HCEC 1CT (cell line): ENCODE data around the gene TRAPPC4.
A peak's percentile ranks its signal among the peaks of the same experiment; 100 is the strongest.
"Not testable (repeated sequence)": the region's sequence is repeated elsewhere in the genome, so short reads cannot be mapped to it uniquely, and the experiment has no call there.

ENCODE experiments used
- DNase-seq: peaks from one replicate; pipeline ENCODE4 v3.0.0-alpha.2; 2017

The TRAPPC4 gene

GRCh38 chr11:119018074-119018938, at the start of gene TRAPPC4, which contains the start of gene RPS25:
TSS of gene TRAPPC4 (plus strand) at chr11:119018766. CDS start at chr11:119018796, 30 bp downstream.
TSS of gene RPS25 (minus strand) at chr11:119018343. CDS start at chr11:119018284, 59 bp downstream.
- DNase-seq = peak; percentile 98

GRCh38 chr11:118969508-118969907, 49.1 kb upstream of the TRAPPC4 start:
- not testable (repeated sequence) for DNase-seq

GRCh38 chr11:118971646-118972045, 46.9 kb upstream of the TRAPPC4 start, which contains the start of gene FOXR1:
TSS of gene FOXR1 (plus strand) at chr11:118971761. CDS start at chr11:118971932, 171 bp downstream.
- DNase-seq = no peak

GRCh38 chr11:118973985-118974384, 44.6 kb upstream of the TRAPPC4 start:
- no peak for DNase-seq

- DNase-seq = no peak
These were observed 42.5 kb upstream of the TRAPPC4 start for GRCh38 chr11:118975771-118976709.

GRCh38 chr11:118979434-118979833, 39.1 kb upstream of the TRAPPC4 start:
- DNase-seq = no peak

GRCh38 chr11:118980191-118980881, 38.2 kb upstream of the TRAPPC4 start:
- no peak for DNase-seq

GRCh38 chr11:118984337-118984736, 34.2 kb upstream of the TRAPPC4 start:
- DNase-seq = not testable (repeated sequence)

GRCh38 chr11:118984825-118985224, 33.7 kb upstream of the TRAPPC4 start:
- no peak for DNase-seq

- no peak for DNase-seq
These were observed 30.3 kb upstream of the TRAPPC4 start for GRCh38 chr11:118988280-118988679.

- DNase-seq = not testable (repeated sequence)
These were observed 27.0 kb upstream of the TRAPPC4 start for GRCh38 chr11:118991486-118992038.

GRCh38 chr11:118996926-118997626, 21.5 kb upstream of the TRAPPC4 start:
- DNase-seq = peak; percentile 9

GRCh38 chr11:118997627-118998387, 20.8 kb upstream of the TRAPPC4 start, which contains the start of gene CENATAC:
TSS of gene CENATAC (plus strand) at chr11:118998138. CDS start at chr11:118998198, 60 bp downstream.
- peak; percentile 91 for DNase-seq

GRCh38 chr11:118998388-118998717, 20.2 kb upstream of the TRAPPC4 start:
- no peak for DNase-seq

- peak; percentile 73 for DNase-seq
These were observed 19.7 kb upstream of the TRAPPC4 start for GRCh38 chr11:118998822-118999221.

GRCh38 chr11:119000906-119001305, 17.7 kb upstream of the TRAPPC4 start:
- peak; percentile 40 for DNase-seq

GRCh38 chr11:119006656-119007055, 11.9 kb upstream of the TRAPPC4 start:
- DNase-seq = no peak

- DNase-seq = no peak
These were observed 7.0 kb upstream of the TRAPPC4 start for GRCh38 chr11:119011476-119012053.

GRCh38 chr11:119012629-119013170, 5.9 kb upstream of the TRAPPC4 start:
- DNase-seq = no peak
